HepG2 (cell line): ENCODE measurements around the gene KRT2.

Source experiments
- BRCA1 ChIP-seq: sonication (generic); formaldehyde crosslinking; IDR thresholded peaks from 2 replicates; pipeline ENCODE4 v1.4.0; 2020; ENCODE audit warnings: missing genetic modification reagents
- BRD4 ChIP-seq: sonication (generic); formaldehyde crosslinking; IDR thresholded peaks from 2 replicates; pipeline ENCODE4 v1.4.0; 2020; ENCODE audit warnings: missing genetic modification reagents
- EEA1 ChIP-seq: sonication (generic); formaldehyde crosslinking; IDR thresholded peaks from 2 replicates; pipeline ENCODE4 v1.5.1; 2020; ENCODE audit warnings: mild to moderate bottlenecking, missing genetic modification reagents, borderline replicate concordance
- EZH2 ChIP-seq: conservative IDR thresholded peaks from 2 replicates; pipeline ENCODE4 v1.6.1; 2012; ENCODE audit warnings: mild to moderate bottlenecking, low read depth, low read length, moderate library complexity
- GABPA ChIP-seq, 2 experiments: IDR thresholded peaks; 2 replicates each; pipeline ENCODE4 v1.6.1; 2011 to 2016; ENCODE audit warnings: low read depth in 2 of 2, low read length in 1 of 2, missing biosample characterization in 1 of 2, missing genetic modification characterization in 1 of 2
- MAFK ChIP-seq, 2 experiments: IDR thresholded peaks in 1 of 2; conservative IDR thresholded peaks in 1 of 2; 2 replicates each; pipeline ENCODE4 v1.6.1; 2011; ENCODE audit warnings: improper control_type of control experiment in 2 of 2, low read length in 2 of 2
- ZNF530 ChIP-seq: sonication (generic); formaldehyde crosslinking; IDR thresholded peaks from 2 replicates; pipeline ENCODE4 v1.5.0; 2020; ENCODE audit warnings: low read depth, mild to moderate bottlenecking, missing genetic modification reagents
- ZNF614 ChIP-seq: IDR thresholded peaks from 2 replicates; pipeline ENCODE4 v1.6.1; 2018; ENCODE audit warnings: missing biosample characterization, missing genetic modification reagents, inconsistent platforms, borderline replicate concordance

DNA sequence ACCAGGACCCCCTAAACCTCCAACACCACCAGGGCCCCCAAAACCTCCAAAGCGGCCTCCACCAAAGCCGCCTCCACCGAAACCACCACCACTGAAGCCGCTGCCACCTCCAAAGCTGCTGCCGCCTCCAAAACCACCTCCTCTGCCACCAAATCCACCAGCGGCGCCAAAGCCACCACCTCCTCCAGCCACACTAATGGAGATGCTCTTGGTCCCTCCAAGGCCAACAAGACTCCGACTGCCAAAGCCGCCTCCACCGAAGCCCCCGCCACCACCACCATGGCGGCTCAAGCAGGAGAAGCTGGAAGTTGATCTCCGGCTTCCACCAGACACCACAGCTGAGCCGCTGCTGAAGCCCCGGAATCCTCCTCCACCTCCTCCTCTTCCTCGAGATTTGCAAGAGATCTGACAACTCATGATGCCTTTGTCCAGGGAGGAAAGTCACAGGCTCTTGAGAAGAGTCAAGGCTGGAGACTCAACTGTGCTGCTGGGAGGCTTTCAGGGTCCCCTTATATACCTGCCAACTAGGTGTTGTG lies at the start of gene KRT2:
- no peak for TF ChIP-seq EZH2
- TF ChIP-seq BRCA1, result no peak
- no peak for TF ChIP-seq MAFK (conservative IDR thresholded peaks at IDR 0.05 in 1 of 2, IDR thresholded peaks at IDR 0.05 in 1 of 2; ENCODE audit: low read length in 2 of 2)
- no peak for TF ChIP-seq GABPA (IDR thresholded peaks at IDR 0.05; ENCODE audit: low read depth, low read length)
- no peak for TF ChIP-seq GABPA (CRISPR knock-in tag; IDR thresholded peaks at IDR 0.05; ENCODE audit: low read depth)
- no peak for TF ChIP-seq ZNF530 (CRISPR knock-in tag)
- no peak for TF ChIP-seq ZNF614 (CRISPR knock-in tag)
- no peak for TF ChIP-seq BRD4 (CRISPR knock-in tag)
- TF ChIP-seq EEA1 (CRISPR knock-in tag), result no peak
